SK-N-SH (cell line): ENCODE measurements around the gene UBE4B.

ENCODE experiments used
- POLR2AphosphoS5 ChIP-seq: IDR thresholded peaks from 2 replicates; pipeline ENCODE4 v1.6.1; 2012; ENCODE audit warnings: low read depth, low read length
- TEAD4 ChIP-seq: IDR thresholded peaks from 2 replicates; pipeline ENCODE4 v1.4.0; 2012; ENCODE audit warnings: mild to moderate bottlenecking, borderline replicate concordance; ENCODE audit not compliant: insufficient read depth

GRCh38 chr1:10056599-10056987, 23.8 kb downstream of the UBE4B start:
- no peak for TF ChIP-seq TEAD4
- no peak for TF ChIP-seq POLR2AphosphoS5
